NCI-H748 (cell line): ENCODE data around the gene MARS1.
"Not testable (repeated sequence)": the region's sequence is repeated elsewhere in the genome, so short reads cannot be mapped to it uniquely, and the experiment has no call there.

Source experiments
- DNase-seq: peaks from one replicate; lab custom pipeline; 2025; ENCODE audit not compliant: unreplicated experiment; lab: John Stamatoyannopoulos, UW

MARS1 gene

GRCh38 chr12:57515408-57515933 lies 27.6 kb downstream of the MARS1 start:
- no peak for DNase-seq

- DNase-seq = no peak
Measured at GRCh38 chr12:57515934-57516541, 28.2 kb downstream of the MARS1 start.

- DNase-seq = no peak
Measured at GRCh38 chr12:57516617-57517153, 28.8 kb downstream of the MARS1 start.

GRCh38 chr12:57517187-57517586 lies 29.3 kb downstream of the MARS1 start:
- DNase-seq = no peak

- not testable (repeated sequence) for DNase-seq
Measured at GRCh38 chr12:57517718-57518117, 29.9 kb downstream of the MARS1 start.

GRCh38 chr12:57518176-57518919 lies 30.5 kb downstream of the MARS1 start:
- no peak for DNase-seq

GRCh38 chr12:57518920-57519795 lies 31.3 kb downstream of the MARS1 start:
- peak; percentile 50 for DNase-seq

GRCh38 chr12:57519796-57520052 lies 31.9 kb downstream of the MARS1 start:
- DNase-seq = peak; percentile 54

GRCh38 chr12:57520053-57520818 lies 32.4 kb downstream of the MARS1 start, which contains the start of gene DDIT3:
TSS of gene DDIT3 (minus strand) at chr12:57520514. CDS start at chr12:57517406, 3,108 bp downstream.
- DNase-seq = peak; percentile 98

- DNase-seq = peak; percentile 36
Measured at GRCh38 chr12:57521525-57522010, 33.7 kb downstream of the MARS1 start.

- peak; percentile 94 for DNase-seq
Measured at GRCh38 chr12:57522011-57522886, 34.4 kb downstream of the MARS1 start, which contains the start of gene MBD6. TSS of gene MBD6 (plus strand) at chr12:57522824. CDS start at chr12:57524304, 1,480 bp downstream.

- peak; percentile 62 for DNase-seq
Measured at GRCh38 chr12:57522887-57523705, 35.2 kb downstream of the MARS1 start.

GRCh38 chr12:57523706-57524614 lies 36.1 kb downstream of the MARS1 start:
- no peak for DNase-seq

GRCh38 chr12:57524814-57525614 lies 37.1 kb downstream of the MARS1 start:
- peak; percentile 21 for DNase-seq

- DNase-seq = no peak
Measured at GRCh38 chr12:57525615-57526383, 37.9 kb downstream of the MARS1 start.
